Epithelial cell of prostate (primary cell): ENCODE data around the gene RSBN1.

ENCODE experiments used
- DNase-seq: peaks from one replicate; pipeline ENCODE4 v3.0.0-alpha.2; 2011; ENCODE audit warnings: low read depth, low spot score
- H3K27ac ChIP-seq: fragments of 450-650 bp; 2 replicates; pipeline ENCODE4 v1.5.1; 2017; ENCODE audit warnings: mild to moderate bottlenecking

RSBN1 gene

GRCh38 chr1:113813218-113813617 lies 942 bp upstream of the RSBN1 start:
- DNase-seq, result no peak
- no peak overlapping the region for H3K27ac ChIP-seq

- H3K27ac ChIP-seq, result peak overlapping the region; percentile 72
- no peak for DNase-seq
Measured at GRCh38 chr1:113812661-113813135, 422 bp upstream of the RSBN1 start.

GRCh38 chr1:113811156-113811887 lies 954 bp downstream of the RSBN1 start:
- peak overlapping the region; percentile 72 for H3K27ac ChIP-seq
- no peak for DNase-seq

GRCh38 chr1:113809670-113810602 lies 2.3 kb downstream of the RSBN1 start:
- DNase-seq, result no peak
- peak overlapping the region; percentile 52 for H3K27ac ChIP-seq

- peak overlapping the region; percentile 52 for H3K27ac ChIP-seq
- DNase-seq, result no peak
Measured at GRCh38 chr1:113808450-113809195, 3.7 kb downstream of the RSBN1 start.

- no peak for DNase-seq
- no peak overlapping the region for H3K27ac ChIP-seq
Measured at GRCh38 chr1:113805639-113806038, 6.6 kb downstream of the RSBN1 start.

GRCh38 chr1:113805256-113805531 lies 7.1 kb downstream of the RSBN1 start:
- H3K27ac ChIP-seq, result no peak overlapping the region
- DNase-seq, result no peak

GRCh38 chr1:113804421-113805255 lies 7.6 kb downstream of the RSBN1 start:
- no peak overlapping the region for H3K27ac ChIP-seq
- no peak for DNase-seq

GRCh38 chr1:113802367-113803007 lies 9.8 kb downstream of the RSBN1 start:
- DNase-seq, result no peak
- no peak overlapping the region for H3K27ac ChIP-seq

GRCh38 chr1:113800487-113800886 lies 11.8 kb downstream of the RSBN1 start:
- no peak for DNase-seq
- no peak overlapping the region for H3K27ac ChIP-seq

GRCh38 chr1:113797472-113797871 lies 14.8 kb downstream of the RSBN1 start:
- no peak overlapping the region for H3K27ac ChIP-seq
- no peak for DNase-seq

GRCh38 chr1:113793878-113794834 lies 18.1 kb downstream of the RSBN1 start:
- no peak overlapping the region for H3K27ac ChIP-seq
- no peak for DNase-seq

- no peak for DNase-seq
- H3K27ac ChIP-seq, result no peak overlapping the region
Measured at GRCh38 chr1:113792986-113793385, 19.3 kb downstream of the RSBN1 start.

- no peak for DNase-seq
- H3K27ac ChIP-seq, result no peak overlapping the region
Measured at GRCh38 chr1:113792471-113792870, 19.8 kb downstream of the RSBN1 start.

GRCh38 chr1:113788802-113789201 lies 23.5 kb downstream of the RSBN1 start:
- DNase-seq, result no peak
- no peak overlapping the region for H3K27ac ChIP-seq

GRCh38 chr1:113787663-113788062 lies 24.6 kb downstream of the RSBN1 start:
- DNase-seq, result no peak
- no peak overlapping the region for H3K27ac ChIP-seq

GRCh38 chr1:113786069-113786468 lies 26.2 kb downstream of the RSBN1 start:
- no peak overlapping the region for H3K27ac ChIP-seq
- no peak for DNase-seq

GRCh38 chr1:113784104-113784779 lies 28.0 kb downstream of the RSBN1 start:
- peak overlapping the region; percentile 17 for H3K27ac ChIP-seq
- no peak for DNase-seq
